ENCODE data around the gene NEDD8.

The NEDD8 gene

DNA sequence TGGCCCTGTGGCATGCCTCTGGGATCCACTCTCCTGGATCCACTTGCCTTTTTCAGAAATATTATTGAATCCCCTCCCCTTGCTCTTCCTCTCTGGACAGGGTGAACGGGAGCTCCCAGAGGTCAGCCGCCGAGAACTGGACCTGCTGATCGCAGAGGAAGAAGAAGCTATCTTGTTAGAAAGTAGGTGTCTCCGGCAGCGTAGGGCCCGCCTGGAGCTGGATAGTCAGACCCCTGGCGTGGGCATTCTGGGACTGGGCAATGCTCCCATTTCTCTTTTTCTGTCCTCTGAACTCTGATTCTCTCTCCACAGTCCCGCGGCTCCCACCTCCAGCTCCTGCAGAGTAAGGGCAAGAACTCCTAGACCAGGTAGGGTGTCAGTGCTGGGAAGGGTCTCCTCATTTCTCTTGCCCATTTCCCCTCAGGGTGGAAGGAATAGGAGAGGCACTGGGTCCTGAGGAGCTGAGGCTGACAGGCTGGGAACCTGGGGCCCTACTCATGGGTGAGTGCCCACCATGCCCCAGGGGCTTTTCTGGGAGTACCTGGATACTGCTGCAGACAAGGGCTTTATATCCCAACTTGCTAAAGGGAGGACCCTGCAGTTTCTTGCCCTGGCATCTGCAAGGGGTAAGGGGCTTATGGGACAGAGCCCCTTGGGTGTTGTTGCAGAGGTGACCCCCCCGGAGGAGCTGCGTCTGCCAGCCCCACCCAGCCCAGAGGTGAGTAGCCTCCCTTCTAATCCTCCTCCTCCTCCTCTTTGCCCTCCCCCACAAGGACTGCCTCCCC, 54.9 kb downstream of the NEDD8 start:
- DNase-seq, result no peak

DNA sequence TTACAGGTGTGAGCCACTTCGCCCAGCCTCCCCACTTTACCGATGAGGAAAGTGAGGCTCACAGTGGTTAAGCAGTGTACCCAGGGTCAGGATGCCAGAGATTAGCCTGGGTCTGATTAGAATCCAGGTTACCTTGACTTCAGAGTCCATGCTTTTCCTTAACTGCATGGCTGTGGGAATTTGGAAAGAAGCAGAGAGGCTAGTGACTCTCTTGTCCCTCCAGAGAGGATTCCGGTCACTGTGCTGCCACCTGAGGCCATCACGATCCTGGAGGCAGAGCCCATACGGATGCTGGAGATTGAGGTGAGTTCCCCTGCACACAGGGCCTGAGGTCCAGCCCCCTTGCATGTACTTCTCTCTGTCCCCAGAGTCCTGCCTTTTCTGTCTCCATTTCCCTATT, 55.6 kb downstream of the NEDD8 start:
- no peak for DNase-seq

DNA sequence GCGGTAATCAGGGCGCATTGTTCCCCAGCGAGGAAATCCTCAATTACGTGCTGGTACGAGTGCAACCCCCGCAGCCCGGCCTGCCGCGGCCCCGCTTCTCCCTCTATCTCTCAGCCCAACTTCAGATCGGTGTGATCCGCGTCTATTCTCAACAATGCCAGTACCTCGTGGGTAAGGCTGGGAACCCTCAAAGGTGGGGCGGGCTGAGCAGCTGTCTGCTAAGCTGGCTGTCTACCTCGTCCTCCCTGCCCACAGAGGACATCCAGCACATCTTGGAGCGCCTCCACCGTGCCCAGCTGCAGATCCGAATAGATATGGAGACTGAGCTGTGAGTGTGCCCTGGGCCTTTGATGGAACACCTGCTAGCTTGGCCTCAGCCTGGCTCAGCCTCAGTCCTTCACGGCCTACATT, 59.3 kb downstream of the NEDD8 start:
- no peak for DNase-seq

DNA sequence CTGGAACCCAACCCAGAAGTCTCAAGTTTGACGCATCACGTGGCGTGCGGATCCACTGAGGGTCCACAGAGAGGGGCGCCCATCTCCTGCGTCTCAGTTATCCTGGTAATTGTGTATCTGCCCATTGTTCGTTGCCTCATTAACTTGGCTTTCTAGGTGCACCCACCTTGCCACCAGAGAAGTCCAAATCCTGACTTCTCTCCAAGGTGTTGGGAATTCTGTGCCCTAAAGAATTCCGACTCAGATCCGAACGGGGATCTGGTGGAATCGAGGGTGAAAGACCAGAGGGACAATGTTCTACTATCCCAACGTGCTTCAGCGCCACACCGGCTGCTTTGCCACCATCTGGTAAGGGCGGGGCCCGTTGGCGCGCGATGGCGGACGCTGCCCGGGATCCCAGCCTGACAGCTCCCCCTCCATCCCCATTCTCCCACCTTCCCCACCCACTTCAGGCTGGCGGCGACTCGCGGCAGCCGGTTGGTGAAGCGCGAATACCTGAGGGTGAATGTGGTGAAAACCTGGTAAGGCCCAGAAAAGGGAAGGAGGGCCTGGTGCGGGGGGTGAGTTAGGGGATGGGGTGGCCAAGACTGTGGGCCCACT, 59.8 kb downstream of the NEDD8 start:
- DNase-seq, result no peak

DNA sequence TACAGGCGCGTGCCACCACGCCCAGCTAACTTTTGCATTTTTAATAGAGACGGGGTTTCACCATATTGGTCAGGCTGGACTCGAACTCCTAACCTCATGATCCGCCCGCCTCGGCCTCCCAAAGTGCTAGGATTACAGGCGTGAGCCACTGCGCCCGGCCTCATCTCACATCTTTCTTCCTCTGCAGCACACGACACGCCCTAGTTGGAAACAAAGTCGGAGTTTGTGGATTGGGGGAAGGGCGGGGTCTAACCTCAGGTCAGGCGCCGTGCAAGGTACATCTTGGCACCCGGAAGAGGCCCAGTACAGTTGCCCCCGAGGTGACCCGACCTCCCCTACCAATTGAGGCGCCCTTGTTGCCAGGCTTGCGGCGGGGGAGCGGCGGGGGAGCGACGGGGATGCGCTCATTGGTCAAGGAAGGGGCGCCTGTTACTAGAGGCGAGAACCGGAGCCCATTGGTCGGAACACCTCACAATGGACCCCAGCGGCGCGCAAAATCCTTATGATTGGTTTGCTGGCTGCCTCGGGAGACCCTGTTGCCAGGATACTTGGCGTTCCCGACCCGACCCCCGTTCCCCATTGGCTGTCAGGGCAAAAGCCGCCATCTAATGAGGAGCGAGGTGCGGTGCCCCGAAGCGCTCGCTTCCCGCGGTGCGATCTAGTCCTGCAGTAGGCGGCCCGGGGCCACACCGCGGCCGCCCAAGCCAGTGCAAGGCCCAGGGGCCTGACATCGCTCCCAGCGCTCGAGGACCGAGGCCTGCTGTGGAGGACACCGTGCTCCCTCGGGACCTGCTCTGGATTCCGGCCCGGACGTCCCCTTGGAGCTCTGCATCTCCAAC, 60.5 kb downstream of the NEDD8 start, which contains the start of gene REC8:
TSS of gene REC8 (plus strand) at position 659 of the 839 bp plus-strand sequence. CDS start 473 bp downstream, outside the sequence.
- DNase-seq, result peak; percentile 51

DNA sequence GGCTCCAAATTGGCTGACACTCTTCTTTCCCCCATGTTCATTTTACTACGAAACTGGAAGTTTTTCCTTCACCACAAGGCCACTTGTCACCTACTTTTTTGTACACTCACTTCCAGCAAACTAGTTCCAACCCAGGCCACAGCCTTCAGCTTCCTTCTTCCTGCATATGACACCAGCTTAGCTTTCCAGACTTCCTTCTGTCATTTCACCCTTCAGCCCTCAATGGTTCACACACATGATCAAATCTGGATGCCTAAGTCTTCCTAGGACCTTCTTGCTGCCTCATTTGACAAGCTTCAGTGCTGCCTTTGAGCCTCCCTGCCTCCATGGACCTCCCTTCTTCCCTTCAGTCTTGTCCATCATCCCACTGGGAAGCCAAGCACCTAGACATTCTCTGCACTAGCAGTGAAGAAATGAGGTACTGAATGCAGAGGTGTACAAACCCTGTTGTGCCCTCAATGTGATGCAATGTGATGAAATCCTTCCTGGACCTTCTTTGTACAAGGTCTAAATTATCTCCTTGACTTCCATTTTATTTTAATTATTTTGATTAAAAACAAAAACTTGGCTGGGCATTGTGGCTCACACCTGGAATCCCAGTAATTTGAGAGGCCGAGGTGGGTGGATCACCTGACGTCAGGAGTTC, 64.6 kb downstream of the NEDD8 start:
- no peak for DNase-seq

Measured in activated CD4-positive, alpha-beta T cell treated with anti-CD3 and anti-CD28 coated beads for 1 hour (primary cell).